AG10803 (cell line): ENCODE data around the gene CARD11.

Source experiments
- DNase-seq: peaks from one replicate; pipeline ENCODE4 v3.0.0; 2010; ENCODE audit warnings: low read depth
- H3K4me3 ChIP-seq: 2 replicates; pipeline ENCODE4 v1.5.1; 2011; ENCODE audit warnings: mild to moderate bottlenecking, low read length, control low read depth
- TF ChIP-seq, protein P1 (sequence below): conservative IDR thresholded peaks from 2 replicates; pipeline ENCODE4 v1.5.1; 2011; ENCODE audit warnings: mild to moderate bottlenecking, low read length, control low read depth, inconsistent platforms

Gene CARD11

GRCh38 chr7:2980401-2981102, 63.1 kb downstream of the CARD11 start:
- DNase-seq = no peak
- TF ChIP-seq, protein P1, sequence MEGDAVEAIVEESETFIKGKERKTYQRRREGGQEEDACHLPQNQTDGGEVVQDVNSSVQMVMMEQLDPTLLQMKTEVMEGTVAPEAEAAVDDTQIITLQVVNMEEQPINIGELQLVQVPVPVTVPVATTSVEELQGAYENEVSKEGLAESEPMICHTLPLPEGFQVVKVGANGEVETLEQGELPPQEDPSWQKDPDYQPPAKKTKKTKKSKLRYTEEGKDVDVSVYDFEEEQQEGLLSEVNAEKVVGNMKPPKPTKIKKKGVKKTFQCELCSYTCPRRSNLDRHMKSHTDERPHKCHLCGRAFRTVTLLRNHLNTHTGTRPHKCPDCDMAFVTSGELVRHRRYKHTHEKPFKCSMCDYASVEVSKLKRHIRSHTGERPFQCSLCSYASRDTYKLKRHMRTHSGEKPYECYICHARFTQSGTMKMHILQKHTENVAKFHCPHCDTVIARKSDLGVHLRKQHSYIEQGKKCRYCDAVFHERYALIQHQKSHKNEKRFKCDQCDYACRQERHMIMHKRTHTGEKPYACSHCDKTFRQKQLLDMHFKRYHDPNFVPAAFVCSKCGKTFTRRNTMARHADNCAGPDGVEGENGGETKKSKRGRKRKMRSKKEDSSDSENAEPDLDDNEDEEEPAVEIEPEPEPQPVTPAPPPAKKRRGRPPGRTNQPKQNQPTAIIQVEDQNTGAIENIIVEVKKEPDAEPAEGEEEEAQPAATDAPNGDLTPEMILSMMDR = no peak
- no peak overlapping the region for H3K4me3 ChIP-seq

DNA sequence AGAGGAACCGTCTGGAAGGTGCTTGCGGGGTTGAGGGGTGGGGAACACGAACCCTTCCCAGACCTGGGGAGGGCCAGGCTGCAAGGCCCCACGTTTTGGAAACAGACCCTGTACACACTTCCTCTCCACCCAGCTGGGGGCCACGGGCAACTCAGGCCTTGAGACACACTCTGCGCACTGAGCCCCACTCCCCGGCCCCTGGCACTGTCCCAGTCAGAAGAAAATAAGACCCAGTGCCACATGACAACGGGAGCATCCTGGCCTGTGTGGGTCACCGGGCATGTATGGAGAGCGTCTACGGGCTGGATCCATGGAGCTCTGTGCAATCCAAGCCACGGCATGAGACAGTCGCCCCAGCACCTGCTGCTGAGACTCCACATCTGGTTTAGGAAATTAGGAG, 63.7 kb downstream of the CARD11 start:
- no peak for DNase-seq
- H3K4me3 ChIP-seq = no peak overlapping the region
- TF ChIP-seq, protein P1 = no peak

DNA sequence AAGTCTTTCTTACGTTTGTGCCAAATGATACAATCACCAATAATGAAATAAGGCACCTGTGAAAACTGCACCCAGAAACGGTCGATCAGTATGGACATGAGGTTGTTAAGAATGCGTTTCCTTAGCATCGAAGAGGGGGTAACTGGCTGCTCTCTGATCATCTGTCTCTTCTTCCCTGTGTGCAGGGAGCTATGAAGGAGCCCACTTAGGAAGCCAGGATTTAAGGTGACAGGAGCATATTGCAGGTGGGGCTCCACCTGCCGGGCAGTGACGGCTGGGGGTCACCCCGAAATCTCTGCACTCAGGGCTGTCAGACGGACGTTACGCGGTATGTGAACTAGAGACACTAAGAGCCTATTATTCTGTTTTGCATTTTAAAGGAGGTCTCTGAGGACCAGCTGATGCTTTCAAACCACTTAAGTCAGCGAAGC, 64.5 kb downstream of the CARD11 start:
- H3K4me3 ChIP-seq = no peak overlapping the region
- TF ChIP-seq, protein P1 = no peak
- no peak for DNase-seq

DNA sequence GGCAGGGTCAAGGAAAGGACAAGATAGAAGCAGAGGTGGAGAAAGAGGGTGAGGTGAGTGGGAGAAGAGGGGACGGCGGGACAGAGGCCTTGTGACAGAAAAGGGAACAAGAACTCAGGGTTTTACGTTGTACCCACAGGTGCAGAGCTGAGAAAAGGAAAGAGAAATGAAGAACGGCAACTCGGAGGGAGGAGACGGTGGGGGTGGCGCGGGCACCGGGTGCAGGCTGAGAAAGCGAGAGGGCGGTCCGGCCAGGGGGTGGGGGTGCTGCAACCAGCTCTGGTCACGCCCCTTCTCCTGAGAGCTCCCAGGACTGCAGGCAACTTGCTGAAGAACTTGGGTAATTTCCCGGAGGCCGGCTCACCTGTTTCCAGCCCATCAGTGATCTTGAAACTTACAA, 65.3 kb downstream of the CARD11 start:
- H3K4me3 ChIP-seq = no peak overlapping the region
- TF ChIP-seq, protein P1 = no peak
- no peak for DNase-seq

DNA sequence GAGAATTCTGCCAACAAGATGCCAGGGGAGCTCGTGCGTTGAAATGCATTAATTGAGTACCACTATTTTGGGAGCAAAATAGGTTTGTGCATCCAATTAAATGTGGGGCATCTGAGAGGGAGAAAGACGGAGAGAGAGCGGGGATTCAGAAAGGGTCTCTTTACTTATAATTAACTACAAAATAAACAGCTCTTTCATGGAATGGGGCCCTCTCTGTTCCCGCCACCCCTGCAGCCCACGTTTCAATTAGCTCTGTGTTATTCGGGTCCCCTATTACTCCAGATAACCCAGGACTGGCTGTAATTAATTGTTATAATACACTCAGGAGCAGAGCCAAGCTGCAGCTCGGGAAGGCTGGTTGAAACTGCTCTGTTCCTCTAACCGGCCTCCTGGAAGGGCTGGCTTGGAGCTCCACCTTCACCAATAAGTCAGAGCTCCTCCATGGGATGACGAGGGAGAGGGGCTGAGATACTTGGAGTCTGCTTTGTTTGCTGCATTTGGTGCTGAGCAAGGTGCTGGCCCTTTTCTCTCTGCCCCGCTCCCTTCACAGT, 67.8 kb downstream of the CARD11 start:
- TF ChIP-seq, protein P1 = no peak
- DNase-seq = no peak
- H3K4me3 ChIP-seq = no peak overlapping the region

- TF ChIP-seq, protein P1 = no peak
- H3K4me3 ChIP-seq = no peak overlapping the region
- no peak for DNase-seq
Observed at GRCh38 chr7:2974093-2974819, 69.4 kb downstream of the CARD11 start.

GRCh38 chr7:2972835-2973161, 70.9 kb downstream of the CARD11 start:
- DNase-seq = no peak
- TF ChIP-seq, protein P1 = no peak
- H3K4me3 ChIP-seq = no peak overlapping the region
